Upper lobe of right lung (tissue), 1 donor: ENCODE results near the gene SCAF8. TPM values are rescaled to one million over a fixed set of nuclear protein-coding genes. Genes with fewer than 3 reads are reported as not detected.

Experiments
- ATAC-seq: fragments of 200-7000 bp; cut with Tn5 transposase; one replicate; pipeline ENCODE4 v1.9.1; 2020; ENCODE audit warnings: mild to moderate bottlenecking, moderate library complexity
- DNase-seq: peaks from one replicate; pipeline ENCODE4 v3.0.0-alpha.2; 2020
- H3K27ac ChIP-seq: fragments of 200-600 bp; one replicate; pipeline ENCODE4 v1.8.0; 2022
- H3K27me3 ChIP-seq: fragments of 200-600 bp; one replicate; pipeline ENCODE4 v1.8.0; 2022; ENCODE audit warnings: mild to moderate bottlenecking
- H3K36me3 ChIP-seq: fragments of 200-600 bp; one replicate; pipeline ENCODE4 v1.8.0; 2022
- H3K4me1 ChIP-seq: fragments of 200-600 bp; one replicate; pipeline ENCODE4 v1.8.0; 2022
- H3K4me3 ChIP-seq: fragments of 200-600 bp; one replicate; pipeline ENCODE4 v1.8.0; 2022; ENCODE audit warnings: mild to moderate bottlenecking
- H3K9me3 ChIP-seq: fragments of 200-600 bp; one replicate; pipeline ENCODE4 v1.8.0; 2022
- intact Hi-C: fragments of 100-400 bp; cut with DNase I; formaldehyde crosslinking; loops from one replicate; pipeline ENCODE4 v1.11.0; 2022
- total RNA-seq: library from RNA; stranded (reverse); fragmentation: NEBNext Ultra II Directional; extraction: Animal tissue kit (Norgen Biotek cat#: 25700); gene quantifications from one replicate; pipeline ENCODE4 v1.2.1, GENCODE V29; 2021
- TF ChIP-seq, protein P1 (sequence below): fragments of 200-600 bp; IDR thresholded peaks from one replicate; pipeline ENCODE4 v1.8.0; 2022; ENCODE audit warnings: antibody characterized with exemption
- donor health status: DM: no; HTN: yes; CAD: no; lungs with severe emphysema.

SCAF8 gene
- total RNA-seq, 1 donor from 2014 or later, result 38.8 TPM

DNA sequence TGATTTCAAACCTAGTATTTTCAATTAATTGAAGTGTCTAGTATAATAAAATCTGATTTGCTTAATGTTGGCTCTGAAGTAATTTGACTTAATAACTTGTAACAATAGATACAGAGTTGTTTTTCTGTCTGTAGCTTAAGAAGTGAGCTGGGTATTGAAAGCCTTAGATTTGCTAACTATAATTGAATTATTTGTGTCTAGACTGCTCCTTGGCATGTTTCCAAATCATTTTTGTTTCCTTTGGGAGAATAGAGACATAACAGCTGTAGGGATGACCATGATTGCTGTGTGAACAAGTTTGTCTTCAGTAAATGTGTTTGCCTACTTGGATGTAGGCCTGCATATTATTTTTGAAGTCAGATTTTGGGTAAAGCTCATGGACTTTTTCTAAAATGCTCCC is 115.4 kb downstream of the SCAF8 start:
- no peak for ATAC-seq
- Histone ChIP-seq H3K4me1 (peaks cover 4% of the 10 kb centered on the region), H3K27ac (no peak overlapping the region), H3K9me3 (no peaks in the 10 kb centered on the region), H3K4me3 (no peak overlapping the region), H3K27me3 (no peaks in the 10 kb centered on the region), H3K36me3 (no peaks in the 10 kb centered on the region)
- intact Hi-C loops, result no loop called here
- no peak for DNase-seq
- TF ChIP-seq, protein P1, sequence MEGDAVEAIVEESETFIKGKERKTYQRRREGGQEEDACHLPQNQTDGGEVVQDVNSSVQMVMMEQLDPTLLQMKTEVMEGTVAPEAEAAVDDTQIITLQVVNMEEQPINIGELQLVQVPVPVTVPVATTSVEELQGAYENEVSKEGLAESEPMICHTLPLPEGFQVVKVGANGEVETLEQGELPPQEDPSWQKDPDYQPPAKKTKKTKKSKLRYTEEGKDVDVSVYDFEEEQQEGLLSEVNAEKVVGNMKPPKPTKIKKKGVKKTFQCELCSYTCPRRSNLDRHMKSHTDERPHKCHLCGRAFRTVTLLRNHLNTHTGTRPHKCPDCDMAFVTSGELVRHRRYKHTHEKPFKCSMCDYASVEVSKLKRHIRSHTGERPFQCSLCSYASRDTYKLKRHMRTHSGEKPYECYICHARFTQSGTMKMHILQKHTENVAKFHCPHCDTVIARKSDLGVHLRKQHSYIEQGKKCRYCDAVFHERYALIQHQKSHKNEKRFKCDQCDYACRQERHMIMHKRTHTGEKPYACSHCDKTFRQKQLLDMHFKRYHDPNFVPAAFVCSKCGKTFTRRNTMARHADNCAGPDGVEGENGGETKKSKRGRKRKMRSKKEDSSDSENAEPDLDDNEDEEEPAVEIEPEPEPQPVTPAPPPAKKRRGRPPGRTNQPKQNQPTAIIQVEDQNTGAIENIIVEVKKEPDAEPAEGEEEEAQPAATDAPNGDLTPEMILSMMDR, result no peak

DNA sequence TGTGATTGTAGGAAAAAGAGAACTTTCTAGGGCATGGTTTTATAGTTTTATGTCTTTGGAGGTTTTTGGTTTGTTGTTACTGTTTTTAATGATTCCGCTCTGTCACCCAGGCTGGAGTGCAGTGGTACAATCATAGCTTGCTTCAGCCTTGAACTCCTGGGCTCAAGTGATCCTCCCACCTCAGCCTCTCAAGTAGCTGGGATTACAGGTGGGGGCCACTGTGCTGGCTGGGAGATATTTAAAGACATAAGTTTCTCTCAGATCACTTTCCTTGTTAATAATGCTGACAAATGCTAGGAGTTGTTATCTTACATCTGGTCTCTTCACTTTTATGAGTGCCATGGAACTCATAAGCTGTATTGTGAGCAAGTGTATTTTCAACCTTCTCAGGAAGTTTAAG is 116.3 kb downstream of the SCAF8 start:
- DNase-seq, result no peak
- intact Hi-C loops, result no loop called here
- H3K4me3 ChIP-seq, result no peak overlapping the region
- no peak for ATAC-seq
- H3K27me3 ChIP-seq, result no peaks in the 10 kb centered on the region
- no peaks in the 10 kb centered on the region for H3K4me1 ChIP-seq
- TF ChIP-seq, protein P1, result no peak
- no peaks in the 10 kb centered on the region for H3K9me3 ChIP-seq
- H3K27ac ChIP-seq, result no peak overlapping the region
- no peaks in the 10 kb centered on the region for H3K36me3 ChIP-seq

DNA sequence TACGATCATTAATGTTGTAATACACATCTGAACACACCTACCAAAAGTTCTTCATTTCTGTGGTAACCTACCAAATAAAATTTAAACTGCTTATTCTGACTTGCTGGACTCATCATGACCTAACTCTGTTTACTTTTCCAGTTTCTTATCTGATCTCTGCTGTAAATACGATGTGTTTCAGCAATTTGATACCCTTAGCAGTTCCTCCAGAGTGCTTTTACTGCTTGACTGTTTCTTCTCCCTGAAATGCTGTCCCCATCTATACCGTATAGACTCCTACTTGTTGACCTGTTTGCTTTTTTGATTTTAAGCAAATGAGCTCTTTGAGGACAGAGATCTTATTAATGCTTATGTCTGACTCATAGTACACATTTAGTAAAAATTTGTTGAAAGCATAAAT is 119.5 kb downstream of the SCAF8 start:
- Histone ChIP-seq H3K9me3 (no peaks in the 10 kb centered on the region), H3K36me3 (no peaks in the 10 kb centered on the region), H3K4me1 (no peaks in the 10 kb centered on the region), H3K4me3 (no peak overlapping the region), H3K27me3 (no peaks in the 10 kb centered on the region), H3K27ac (no peak overlapping the region)
- ATAC-seq, result no peak
- intact Hi-C loops, result no loop called here
- TF ChIP-seq, protein P1, result no peak
- no peak for DNase-seq

DNA sequence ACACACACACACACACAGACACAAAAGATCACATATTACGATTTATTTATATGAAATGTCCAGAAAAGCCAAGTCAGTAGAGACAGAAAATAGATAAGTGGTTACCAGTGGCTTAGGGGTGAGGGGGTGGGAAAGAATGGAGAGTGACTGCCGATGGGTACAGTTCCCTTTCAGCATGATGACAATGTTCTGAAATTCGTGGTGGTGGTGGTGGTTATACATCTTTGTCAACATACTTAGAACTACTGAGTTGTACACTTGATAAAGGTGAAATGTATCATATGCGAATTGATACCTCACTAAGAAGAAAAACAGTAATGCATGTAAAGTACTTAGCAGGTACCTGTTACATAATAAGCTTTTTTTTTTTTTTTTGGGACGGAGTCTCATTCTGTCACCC is 124.3 kb downstream of the SCAF8 start:
- DNase-seq (no peak), ATAC-seq (no peak)

DNA sequence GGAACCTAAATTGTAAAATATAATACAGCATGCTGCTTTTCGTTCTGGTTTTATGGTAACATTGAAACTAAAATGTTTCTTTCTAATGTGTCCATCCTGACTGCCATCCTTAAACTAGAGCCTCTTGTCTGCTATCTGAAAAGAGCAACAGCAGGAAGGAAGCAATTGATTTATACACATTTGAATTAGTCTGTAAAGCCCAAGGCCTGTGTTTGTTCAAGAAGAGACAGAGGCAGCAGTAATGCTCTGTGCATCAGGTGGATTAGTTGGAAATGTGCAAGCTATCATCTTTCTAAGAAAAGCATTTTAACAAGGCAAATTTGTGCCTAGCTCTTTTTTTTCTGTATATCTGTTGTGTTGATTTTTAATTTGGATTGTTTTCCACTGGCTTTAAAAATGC is 128.6 kb downstream of the SCAF8 start:
- Histone ChIP-seq H3K27ac (no peak overlapping the region), H3K27me3 (no peaks in the 10 kb centered on the region), H3K4me3 (no peak overlapping the region), H3K4me1 (peaks cover 3% of the 10 kb centered on the region), H3K9me3 (no peaks in the 10 kb centered on the region), H3K36me3 (peaks cover 9% of the 10 kb centered on the region)
- ATAC-seq, result no peak
- intact Hi-C loops, result no loop called here
- TF ChIP-seq, protein P1, result no peak
- no peak for DNase-seq

More for the DNA sequence above, 124.3 kb downstream of the SCAF8 start:
- H3K4me3 ChIP-seq, result no peak overlapping the region
- H3K9me3 ChIP-seq, result no peaks in the 10 kb centered on the region
- no peaks in the 10 kb centered on the region for H3K4me1 ChIP-seq
- H3K36me3 ChIP-seq, result peaks cover 6% of the 10 kb centered on the region
- intact Hi-C loops, result no loop called here
- no peaks in the 10 kb centered on the region for H3K27me3 ChIP-seq
- TF ChIP-seq, protein P1, result no peak
- no peak overlapping the region for H3K27ac ChIP-seq

DNA sequence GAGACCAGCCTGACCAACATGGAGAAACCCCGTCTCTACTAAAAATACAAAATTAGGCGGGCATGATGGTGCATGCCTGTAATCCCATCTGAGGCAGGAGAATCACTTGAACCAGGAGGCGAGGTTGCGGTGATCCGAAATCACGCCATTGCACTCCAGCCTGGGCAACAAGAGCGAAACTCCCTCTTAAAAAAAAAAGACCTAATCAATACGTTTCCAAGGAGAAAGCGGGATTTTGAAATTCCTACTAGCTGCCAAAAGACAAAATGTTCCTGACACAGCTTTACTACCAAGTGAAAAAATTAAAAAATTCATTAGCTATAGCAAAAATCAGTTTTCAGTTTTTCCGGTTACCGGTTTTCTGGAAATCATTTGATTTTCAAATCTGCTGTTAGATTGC is 129.3 kb downstream of the SCAF8 start:
- DNase-seq, result no peak
- no peaks in the 10 kb centered on the region for H3K9me3 ChIP-seq
- TF ChIP-seq, protein P1, result no peak
- peaks cover 3% of the 10 kb centered on the region for H3K4me1 ChIP-seq
- ATAC-seq, result no peak
- H3K27ac ChIP-seq, result no peak overlapping the region
- no peaks in the 10 kb centered on the region for H3K27me3 ChIP-seq
- peaks cover 9% of the 10 kb centered on the region for H3K36me3 ChIP-seq
- H3K4me3 ChIP-seq, result no peak overlapping the region
- intact Hi-C loops, result no loop called here
